Measurements from ENCODE around the gene CDKL4. TPM values are rescaled to one million over a fixed set of nuclear protein-coding genes. Genes with fewer than 3 reads are reported as not detected.

CDKL4 gene
- total and polyA plus RNA-seq, 10 donors = 0.22 to 1.8 (median 0.95) TPM; not detected in 3

DNA sequence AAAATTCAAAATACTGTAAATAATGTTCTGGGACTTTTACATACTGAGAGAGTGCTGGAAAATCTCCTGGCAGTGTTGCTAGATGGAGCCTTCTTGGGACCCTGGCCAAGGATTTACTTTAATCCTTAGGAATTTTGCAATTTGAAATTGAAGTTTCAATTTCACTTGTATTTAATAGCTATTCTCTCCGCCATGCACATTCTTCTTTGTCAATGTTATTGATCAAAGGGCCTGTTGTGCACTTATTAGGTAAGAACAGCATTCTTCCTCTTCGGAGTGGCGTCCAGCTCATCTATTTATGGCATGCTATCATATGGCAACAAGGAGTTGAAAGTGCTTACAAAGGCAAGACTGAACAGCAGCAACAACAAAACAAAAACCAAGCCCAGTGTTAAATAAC is 82.8 kb downstream of the CDKL4 start:
- intact Hi-C loops (cut with DNase I; ENCODE audit: low total_unique reads) = no loop called here
- Histone ChIP-seq H3K9me3 (no peaks in the 10 kb centered on the region), H3K4me1 (no peaks in the 10 kb centered on the region), H3K27me3 (replicated peaks in 1 of 7) (no peaks in the 10 kb centered on the region), H3K36me3 (no peaks in the 10 kb centered on the region), H3K4me3 (no peak overlapping the region), H3K27ac (no peak overlapping the region)
- 78 to 90% (median 81%) methylated on average over 3 of the region's 3 CpGs for WGBS, 5 donors
- DNase-seq = no peak
- TF ChIP-seq POLR2A (IDR thresholded peaks at IDR 0.05) (no peak), POLR2AphosphoS5 (IDR thresholded peaks at IDR 0.05) (no peak)
- TF ChIP-seq, protein P1, sequence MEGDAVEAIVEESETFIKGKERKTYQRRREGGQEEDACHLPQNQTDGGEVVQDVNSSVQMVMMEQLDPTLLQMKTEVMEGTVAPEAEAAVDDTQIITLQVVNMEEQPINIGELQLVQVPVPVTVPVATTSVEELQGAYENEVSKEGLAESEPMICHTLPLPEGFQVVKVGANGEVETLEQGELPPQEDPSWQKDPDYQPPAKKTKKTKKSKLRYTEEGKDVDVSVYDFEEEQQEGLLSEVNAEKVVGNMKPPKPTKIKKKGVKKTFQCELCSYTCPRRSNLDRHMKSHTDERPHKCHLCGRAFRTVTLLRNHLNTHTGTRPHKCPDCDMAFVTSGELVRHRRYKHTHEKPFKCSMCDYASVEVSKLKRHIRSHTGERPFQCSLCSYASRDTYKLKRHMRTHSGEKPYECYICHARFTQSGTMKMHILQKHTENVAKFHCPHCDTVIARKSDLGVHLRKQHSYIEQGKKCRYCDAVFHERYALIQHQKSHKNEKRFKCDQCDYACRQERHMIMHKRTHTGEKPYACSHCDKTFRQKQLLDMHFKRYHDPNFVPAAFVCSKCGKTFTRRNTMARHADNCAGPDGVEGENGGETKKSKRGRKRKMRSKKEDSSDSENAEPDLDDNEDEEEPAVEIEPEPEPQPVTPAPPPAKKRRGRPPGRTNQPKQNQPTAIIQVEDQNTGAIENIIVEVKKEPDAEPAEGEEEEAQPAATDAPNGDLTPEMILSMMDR (IDR thresholded peaks at IDR 0.05 in 8 of 11, conservative IDR thresholded peaks at IDR 0.05 in 3 of 11) = no peak

DNA sequence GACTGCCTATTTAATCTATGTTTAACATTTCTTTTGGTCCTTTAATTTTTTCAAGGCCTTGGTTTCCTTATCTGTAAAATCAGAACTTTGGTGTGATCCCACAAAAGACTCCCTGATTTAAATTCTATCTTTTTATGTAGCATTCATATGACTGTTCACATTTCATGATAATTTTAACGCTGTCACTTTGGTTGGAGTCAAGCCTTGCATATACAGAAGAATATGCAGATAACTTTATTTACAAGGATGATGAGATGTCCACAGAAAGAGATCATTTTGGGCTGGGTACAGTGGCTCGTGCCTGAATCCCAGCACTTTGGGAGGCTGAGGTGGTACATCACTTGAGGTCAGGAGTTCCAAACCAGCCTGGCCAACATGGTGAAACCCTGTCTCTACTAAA is 84.5 kb downstream of the CDKL4 start:
- Histone ChIP-seq H3K27ac (no peak overlapping the region), H3K27me3 (replicated peaks in 1 of 7) (no peaks in the 10 kb centered on the region), H3K4me1 (no peaks in the 10 kb centered on the region), H3K4me3 (no peak overlapping the region), H3K9me3 (no peaks in the 10 kb centered on the region), H3K36me3 (no peaks in the 10 kb centered on the region)
- WGBS, 5 donors = 87 to 98% (median 94%) methylated on average over 2 of the region's 2 CpGs
- intact Hi-C loops (cut with DNase I; ENCODE audit: low total_unique reads) = no loop called here
- TF ChIP-seq POLR2A (IDR thresholded peaks at IDR 0.05) (no peak), POLR2AphosphoS5 (IDR thresholded peaks at IDR 0.05) (no peak)
- TF ChIP-seq, protein P1 (IDR thresholded peaks at IDR 0.05 in 8 of 11, conservative IDR thresholded peaks at IDR 0.05 in 3 of 11) = no peak
- no peak for DNase-seq

DNA sequence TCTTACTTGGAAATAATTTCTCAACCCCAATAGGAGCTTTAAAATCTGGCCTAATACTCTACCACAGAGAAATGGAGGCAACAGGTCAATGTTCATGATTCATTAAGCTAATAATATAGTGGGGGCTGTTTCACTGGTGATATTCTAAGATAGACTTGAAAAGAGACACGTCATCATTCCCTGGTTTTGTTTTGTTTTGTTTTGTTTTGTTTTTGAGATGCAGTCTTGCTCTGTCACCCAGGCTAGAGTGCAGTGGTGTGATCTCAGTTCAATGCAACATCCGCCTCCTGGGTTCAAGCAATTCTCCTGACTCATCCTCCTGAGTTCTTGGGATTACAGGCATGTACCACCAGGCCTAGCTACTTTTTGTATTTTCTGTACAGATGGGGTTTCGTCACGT is 85.4 kb downstream of the CDKL4 start:
- Histone ChIP-seq H3K27me3 (replicated peaks in 1 of 7) (no peaks in the 10 kb centered on the region), H3K4me1 (no peaks in the 10 kb centered on the region), H3K4me3 (no peak overlapping the region), H3K27ac (no peak overlapping the region), H3K36me3 (no peaks in the 10 kb centered on the region), H3K9me3 (no peaks in the 10 kb centered on the region)
- TF ChIP-seq POLR2AphosphoS5 (IDR thresholded peaks at IDR 0.05) (no peak), POLR2A (IDR thresholded peaks at IDR 0.05) (no peak)
- TF ChIP-seq, protein P1 (IDR thresholded peaks at IDR 0.05 in 8 of 11, conservative IDR thresholded peaks at IDR 0.05 in 3 of 11) = no peak
- intact Hi-C loops (cut with DNase I; ENCODE audit: low total_unique reads) = no loop called here
- 86 to 94% (median 94%) methylated on average over 4 of the region's 4 CpGs for WGBS, 5 donors
- DNase-seq = no peak

DNA sequence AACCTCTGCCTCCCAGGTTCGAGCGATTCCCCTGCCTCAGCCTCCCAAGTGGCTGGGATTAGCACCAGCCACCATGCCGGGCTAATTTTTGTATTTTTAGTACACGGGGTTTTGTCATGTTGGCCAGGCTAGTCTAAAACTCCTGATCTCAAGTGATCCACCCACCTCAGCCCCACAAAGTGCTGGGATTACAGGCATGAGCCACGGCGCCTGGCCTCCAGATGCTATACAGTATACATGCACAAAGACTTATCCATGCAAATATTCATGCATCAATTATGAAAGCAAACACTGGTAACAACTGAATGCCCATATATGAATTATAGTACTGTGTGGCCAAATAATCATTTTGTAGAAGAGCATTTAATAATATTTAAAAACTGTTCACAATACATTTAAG is 86.9 kb downstream of the CDKL4 start:
- Histone ChIP-seq H3K4me1 (no peaks in the 10 kb centered on the region), H3K27me3 (replicated peaks in 1 of 7) (no peaks in the 10 kb centered on the region), H3K9me3 (no peaks in the 10 kb centered on the region), H3K36me3 (no peaks in the 10 kb centered on the region), H3K4me3 (no peak overlapping the region), H3K27ac (no peak overlapping the region)
- 90 to 97% (median 93%) methylated on average over 6 of the region's 6 CpGs for WGBS, 5 donors
- no peak for DNase-seq
- TF ChIP-seq POLR2AphosphoS5 (IDR thresholded peaks at IDR 0.05) (no peak), POLR2A (IDR thresholded peaks at IDR 0.05) (no peak)
- TF ChIP-seq, protein P1 (IDR thresholded peaks at IDR 0.05 in 8 of 11, conservative IDR thresholded peaks at IDR 0.05 in 3 of 11) = no peak
- intact Hi-C loops (cut with DNase I; ENCODE audit: low total_unique reads) = no loop called here

All from spleen (tissue), 11 donors.